Mammary epithelial cell (primary cell): Measurements from ENCODE around the gene GFRA4.

Source experiments
- EZH2 ChIP-seq: IDR thresholded peaks from 2 replicates; pipeline ENCODE4 v1.6.1; 2012; ENCODE audit warnings: low read length, inconsistent platforms, borderline replicate concordance
- TF ChIP-seq, protein P1 (sequence below), 2 donors: IDR thresholded peaks in 1 of 2; conservative IDR thresholded peaks in 1 of 2; 2 replicates each; pipeline ENCODE4 v1.5.1; 2011 to 2012; ENCODE audit warnings: inconsistent platforms in 2 of 2, low read length in 2 of 2, mild to moderate bottlenecking in 2 of 2, control low read depth in 1 of 2, low read depth in 1 of 2; ENCODE audit not compliant: insufficient read depth in 1 of 2; ENCODE audit errors: extremely low read depth in 1 of 2

- TF ChIP-seq, protein P1, sequence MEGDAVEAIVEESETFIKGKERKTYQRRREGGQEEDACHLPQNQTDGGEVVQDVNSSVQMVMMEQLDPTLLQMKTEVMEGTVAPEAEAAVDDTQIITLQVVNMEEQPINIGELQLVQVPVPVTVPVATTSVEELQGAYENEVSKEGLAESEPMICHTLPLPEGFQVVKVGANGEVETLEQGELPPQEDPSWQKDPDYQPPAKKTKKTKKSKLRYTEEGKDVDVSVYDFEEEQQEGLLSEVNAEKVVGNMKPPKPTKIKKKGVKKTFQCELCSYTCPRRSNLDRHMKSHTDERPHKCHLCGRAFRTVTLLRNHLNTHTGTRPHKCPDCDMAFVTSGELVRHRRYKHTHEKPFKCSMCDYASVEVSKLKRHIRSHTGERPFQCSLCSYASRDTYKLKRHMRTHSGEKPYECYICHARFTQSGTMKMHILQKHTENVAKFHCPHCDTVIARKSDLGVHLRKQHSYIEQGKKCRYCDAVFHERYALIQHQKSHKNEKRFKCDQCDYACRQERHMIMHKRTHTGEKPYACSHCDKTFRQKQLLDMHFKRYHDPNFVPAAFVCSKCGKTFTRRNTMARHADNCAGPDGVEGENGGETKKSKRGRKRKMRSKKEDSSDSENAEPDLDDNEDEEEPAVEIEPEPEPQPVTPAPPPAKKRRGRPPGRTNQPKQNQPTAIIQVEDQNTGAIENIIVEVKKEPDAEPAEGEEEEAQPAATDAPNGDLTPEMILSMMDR (conservative IDR thresholded peaks at IDR 0.05 in 1 of 2, IDR thresholded peaks at IDR 0.05 in 1 of 2; ENCODE audit: extremely low read depth in 1 of 2, insufficient read depth in 1 of 2, low read depth in 1 of 2, low read length in 2 of 2): no peak
- no peak for TF ChIP-seq EZH2
Measured at GRCh38 chr20:3654326-3655130, 8.7 kb downstream of the GFRA4 start.
